Endothelial cell of umbilical vein (primary cell): ENCODE measurements around the gene HDAC4. TPM values are rescaled to one million over a fixed set of nuclear protein-coding genes. Genes with fewer than 3 reads are reported as not detected.

ENCODE experiments used
- BruUV-seq: library from RNA; stranded (reverse); fragments of 400-500 nt; replicated peaks from 2 replicates; lab custom pipeline; 2021; lab: Mats Ljungman, UMichigan
- CTCF ChIA-PET: fragments of 300-600, 350-600 bp; sonication (Branson Sonifier 250); formaldehyde crosslinking; loops from one replicate; lab custom pipeline; 2021; ENCODE audit warnings: antibody characterized with exemption, inconsistent platforms; lab: Charles Lee
- POLR2A ChIA-PET: fragments of 300-600, 350-600 bp; sonication (Branson Sonifier 250); formaldehyde crosslinking; loops from one replicate; lab custom pipeline; 2021; ENCODE audit warnings: antibody characterized with exemption, inconsistent platforms; lab: Charles Lee
- DNase-seq: peaks from one replicate; pipeline ENCODE4 v3.0.0-alpha.2; 2011; ENCODE audit warnings: low read depth, low spot score
- FAIRE-seq: peaks from 2 replicates; lab custom pipeline; 2011; peaks lifted over from hg19 to GRCh38; lab: Jason Lieb, UNC
- H2AFZ ChIP-seq: 2 replicates; pipeline ENCODE4 v1.6.0; 2012; ENCODE audit warnings: low read depth, low read length, control low read depth, inconsistent platforms
- H3K27ac ChIP-seq: 2 replicates; pipeline ENCODE4 v1.5.1; 2011; ENCODE audit warnings: low read depth, mild to moderate bottlenecking, control low read depth, low read length, moderate library complexity; ENCODE audit not compliant: insufficient read depth
- H3K27me3 ChIP-seq, 2 experiments: 2 replicates each; pipeline versions ENCODE4 v1.6.0 to v1.6.1; 2011; ENCODE audit warnings: low read length in 2 of 2, mixed read lengths in 1 of 2; ENCODE audit not compliant: control insufficient read depth in 2 of 2, insufficient read depth in 2 of 2
- H3K36me3 ChIP-seq, 2 experiments: 2 replicates in 1 of 2; 3 replicates in 1 of 2; pipeline ENCODE4 v1.5.1; 2011; ENCODE audit warnings: low read length in 2 of 2, mild to moderate bottlenecking in 1 of 2, moderate library complexity in 1 of 2; ENCODE audit not compliant: control insufficient read depth in 2 of 2, insufficient read depth in 2 of 2; ENCODE audit errors: extremely low read depth in 1 of 2
- H3K4me1 ChIP-seq: 3 replicates; pipeline ENCODE4 v1.5.1; 2011; ENCODE audit warnings: mild to moderate bottlenecking, low read length; ENCODE audit not compliant: control insufficient read depth, insufficient read depth; ENCODE audit errors: extremely low read depth
- H3K4me2 ChIP-seq: 2 replicates; pipeline ENCODE4 v1.6.1; 2011; ENCODE audit warnings: low read length, control low read depth, mixed read lengths; ENCODE audit not compliant: insufficient read depth
- H3K4me3 ChIP-seq, 3 experiments: fragments of 200-600 bp in 1 of 3; sonication (generic), shearing (Covaris generic) in 1 of 3; replicated peaks in 1 of 3; 2 replicates each; pipeline ENCODE4 v1.5.1; 2011 to 2016; ENCODE audit warnings: control low read depth in 3 of 3, low read length in 3 of 3, mild to moderate bottlenecking in 2 of 3, inconsistent platforms in 1 of 3, low read depth in 1 of 3, moderate library complexity in 1 of 3; ENCODE audit not compliant: insufficient read depth in 1 of 3
- H3K79me2 ChIP-seq: 2 replicates; pipeline ENCODE4 v1.6.0; 2012; ENCODE audit warnings: low read length, inconsistent platforms; ENCODE audit not compliant: control insufficient read depth, insufficient read depth
- H3K9ac ChIP-seq: replicated peaks from 2 replicates; pipeline ENCODE3; 2011; ENCODE audit warnings: low read length, control low read depth; ENCODE audit not compliant: insufficient read depth; ENCODE audit errors: extremely low read depth
- H3K9me1 ChIP-seq: replicated peaks from 3 replicates; pipeline ENCODE4 v1.6.0; 2011; ENCODE audit warnings: mild to moderate bottlenecking, low read length; ENCODE audit not compliant: control insufficient read depth, insufficient read depth; ENCODE audit errors: extremely low read depth
- H3K9me3 ChIP-seq: replicated peaks from 2 replicates; pipeline ENCODE4 v1.5.1; 2012; ENCODE audit warnings: low read length, inconsistent platforms; ENCODE audit not compliant: control insufficient read depth, insufficient read depth
- H4K20me1 ChIP-seq: replicated peaks from 2 replicates; pipeline ENCODE3; 2011; ENCODE audit warnings: mild to moderate bottlenecking, low read length; ENCODE audit not compliant: control insufficient read depth, insufficient read depth; ENCODE audit errors: extremely low read depth
- EZH2 ChIP-seq: IDR thresholded peaks from 2 replicates; pipeline ENCODE4 v1.6.1; 2012; ENCODE audit warnings: borderline replicate concordance, low read depth, mild to moderate bottlenecking, moderate library complexity, low read length, inconsistent platforms; ENCODE audit not compliant: severe bottlenecking
- FOS ChIP-seq: IDR thresholded peaks from 2 replicates; pipeline ENCODE4 v1.6.1; 2011; ENCODE audit warnings: mild to moderate bottlenecking, low read length, moderate library complexity, borderline replicate concordance; ENCODE audit not compliant: insufficient read depth
- GATA2 ChIP-seq: IDR thresholded peaks from 2 replicates; pipeline ENCODE4 v1.7.0; 2011; ENCODE audit warnings: low read depth, mild to moderate bottlenecking, moderate library complexity, mixed read lengths, low read length; ENCODE audit not compliant: insufficient read length, insufficient read depth
- JUN ChIP-seq: IDR thresholded peaks from 2 replicates; pipeline ENCODE4 v1.6.1; 2011; ENCODE audit warnings: borderline replicate concordance, low read depth; ENCODE audit not compliant: insufficient read length, insufficient read depth
- MAX ChIP-seq: IDR thresholded peaks from 2 replicates; pipeline ENCODE4 v1.6.1; 2011; ENCODE audit not compliant: insufficient read depth, insufficient read length
- MYC ChIP-seq: IDR thresholded peaks from one replicate; pipeline ENCODE4 v1.6.1; 2011; ENCODE audit warnings: mild to moderate bottlenecking, low read depth, low read length
- POLR2A ChIP-seq: IDR thresholded peaks from 2 replicates; pipeline ENCODE4 v1.6.1; 2012; ENCODE audit warnings: low read depth, mild to moderate bottlenecking, control low read depth, low read length
- POLR2AphosphoS5 ChIP-seq: IDR thresholded peaks from 2 replicates; pipeline ENCODE4 v1.6.1; 2012; ENCODE audit warnings: low read depth, mild to moderate bottlenecking, control low read depth, low read length, moderate library complexity; ENCODE audit not compliant: insufficient read depth
- dilution Hi-C: fragments of 300-500 bp; cut with MboI; formaldehyde crosslinking; loops from one replicate; pipeline ENCODE4 v1.15.0; 2019; ENCODE audit warnings: low sequenced_read_pairs; ENCODE audit not compliant: extremely low pct_ligation_motif_present
- intact Hi-C: fragments of 100-400 bp; cut with micrococcal nuclease; formaldehyde crosslinking; loops from one replicate; pipeline ENCODE4 v1.10.0; 2022
- polyA plus RNA-seq, 4 experiments: library from polyadenylated mRNA; depleted of rRNA in 3 of 4; stranded (reverse) in 3 of 4; unstranded in 1 of 4; fragments of >200 nt; gene quantifications; 2 replicates each; pipeline versions ENCODE4 v1.2.1 to v1.2.3, GENCODE V29; 2011 to 2012; ENCODE audit warnings: missing spikeins in 1 of 4
- total RNA-seq: library from RNA; stranded (reverse); gene quantifications from 2 replicates; pipeline ENCODE4 v1.2.3, GENCODE V29; 2021
- TF ChIP-seq, protein P1 (sequence below), 2 donors: IDR thresholded peaks; 1 replicate in 1 of 2; 2 replicates in 1 of 2; pipeline ENCODE4 v1.5.1; 2011; ENCODE audit warnings: low read length in 2 of 2, mild to moderate bottlenecking in 2 of 2, moderate library complexity in 2 of 2, control low read depth in 1 of 2, inconsistent platforms in 1 of 2, low read depth in 1 of 2; ENCODE audit not compliant: insufficient read depth in 1 of 2; ENCODE audit errors: extremely low read depth in 1 of 2

Gene HDAC4
- total and polyA plus RNA-seq, 2 donors (not counting 3 experiments of a cell fraction or from before 2014, with no cell fraction given) = 13.4 to 33.0 TPM

DNA sequence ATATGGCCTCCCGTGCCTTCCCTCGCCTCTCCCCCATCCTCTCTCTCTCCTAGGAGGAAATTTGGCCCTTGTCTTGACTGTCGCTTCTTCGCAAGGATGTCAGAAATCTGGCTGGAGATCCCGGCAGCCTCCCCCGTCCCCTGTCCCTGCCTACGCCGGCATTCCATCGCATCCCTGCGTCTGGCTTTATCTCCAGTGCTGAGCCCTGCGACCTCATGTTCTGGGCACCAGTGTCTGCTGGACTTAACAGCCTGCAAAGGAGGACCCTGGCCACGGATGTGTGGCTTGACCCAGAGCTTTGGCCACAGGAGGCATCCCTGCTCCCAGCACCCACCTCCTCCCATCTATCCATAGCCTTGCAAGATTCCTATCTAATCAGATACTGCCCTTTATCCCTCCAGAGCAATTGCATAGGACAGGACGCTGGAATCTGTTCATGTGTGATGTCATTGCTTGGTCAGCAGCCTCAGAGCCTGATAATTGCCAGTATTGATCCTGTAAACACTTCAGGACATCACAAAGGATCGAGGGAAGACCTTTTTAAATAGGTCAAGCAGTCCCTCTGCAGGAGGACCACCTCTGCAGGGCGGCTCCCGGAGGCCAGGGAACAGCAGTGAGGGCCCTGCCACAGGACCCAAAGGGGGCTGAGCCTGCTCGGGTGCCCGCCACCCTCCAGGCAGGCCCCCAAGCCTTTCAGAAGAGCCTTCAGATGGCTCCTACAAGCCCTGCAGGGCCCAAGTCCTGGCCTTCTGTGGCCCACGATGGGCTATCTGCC lies 384.7 kb downstream of the HDAC4 start:
- CTCF ChIA-PET = no interaction called here
- no TSS peak for BruUV-seq
- no peak for DNase-seq

More for the DNA sequence above, 384.7 kb downstream of the HDAC4 start:
- Histone ChIP-seq H3K4me1 (no peaks in the 10 kb centered on the region), H3K9me3 (no peaks in the 10 kb centered on the region), H3K36me3 (no peaks in the 10 kb centered on the region), H3K79me2 (no peaks in the 10 kb centered on the region), H3K4me2 (no peak overlapping the region), H3K9me1 (no peaks in the 10 kb centered on the region), H2AFZ (no peak overlapping the region), H3K9ac (no peak overlapping the region), H3K27ac (no peak overlapping the region), H4K20me1 (no peaks in the 10 kb centered on the region), H3K27me3 (no peaks in the 10 kb centered on the region), H3K4me3 (no peak overlapping the region)
- FAIRE-seq = no peak
- TF ChIP-seq EZH2 (no peak), GATA2 (no peak), POLR2A (no peak), POLR2AphosphoS5 (no peak), JUN (no peak), FOS (no peak), MAX (no peak), MYC (no peak)
- TF ChIP-seq, protein P1, sequence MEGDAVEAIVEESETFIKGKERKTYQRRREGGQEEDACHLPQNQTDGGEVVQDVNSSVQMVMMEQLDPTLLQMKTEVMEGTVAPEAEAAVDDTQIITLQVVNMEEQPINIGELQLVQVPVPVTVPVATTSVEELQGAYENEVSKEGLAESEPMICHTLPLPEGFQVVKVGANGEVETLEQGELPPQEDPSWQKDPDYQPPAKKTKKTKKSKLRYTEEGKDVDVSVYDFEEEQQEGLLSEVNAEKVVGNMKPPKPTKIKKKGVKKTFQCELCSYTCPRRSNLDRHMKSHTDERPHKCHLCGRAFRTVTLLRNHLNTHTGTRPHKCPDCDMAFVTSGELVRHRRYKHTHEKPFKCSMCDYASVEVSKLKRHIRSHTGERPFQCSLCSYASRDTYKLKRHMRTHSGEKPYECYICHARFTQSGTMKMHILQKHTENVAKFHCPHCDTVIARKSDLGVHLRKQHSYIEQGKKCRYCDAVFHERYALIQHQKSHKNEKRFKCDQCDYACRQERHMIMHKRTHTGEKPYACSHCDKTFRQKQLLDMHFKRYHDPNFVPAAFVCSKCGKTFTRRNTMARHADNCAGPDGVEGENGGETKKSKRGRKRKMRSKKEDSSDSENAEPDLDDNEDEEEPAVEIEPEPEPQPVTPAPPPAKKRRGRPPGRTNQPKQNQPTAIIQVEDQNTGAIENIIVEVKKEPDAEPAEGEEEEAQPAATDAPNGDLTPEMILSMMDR (IDR thresholded peaks at IDR 0.05; ENCODE audit: extremely low read depth in 1 of 2, insufficient read depth in 1 of 2, low read depth in 1 of 2, low read length in 2 of 2) = no peak
- POLR2A ChIA-PET = no interaction called here
- intact Hi-C loops (no loop called here), dilution Hi-C loops (no loop called here)
